DND-41 (cell line): Measurements from ENCODE around the gene UPF1.

Experiments used
- ATAC-seq: fragments of 200-7000 bp; cut with Tn5 transposase; 3 replicates; pipeline ENCODE4 v1.9.1; 2021; ENCODE audit warnings: low read depth; ENCODE audit not compliant: insufficient read depth
- DNase-seq: peaks from one replicate; pipeline ENCODE4 v3.0.0-alpha.2; 2020
- H2AFZ ChIP-seq: 2 replicates; pipeline ENCODE4 v1.6.0; 2012; ENCODE audit warnings: low read depth, low read length
- H3K27ac ChIP-seq: 2 replicates; pipeline ENCODE4 v1.5.1; 2012; ENCODE audit warnings: low read length, inconsistent platforms
- H3K27me3 ChIP-seq: fragments of 200-600 bp; sonication (generic); 2 replicates; pipeline ENCODE4 v1.6.0; 2012; ENCODE audit warnings: low read length, mild to moderate bottlenecking, inconsistent platforms; ENCODE audit not compliant: insufficient read depth, poor library complexity
- H3K36me3 ChIP-seq: 2 replicates; pipeline ENCODE4 v1.5.1; 2012; ENCODE audit warnings: low read length, inconsistent platforms; ENCODE audit not compliant: insufficient read depth
- H3K4me1 ChIP-seq: 2 replicates; pipeline ENCODE4 v1.5.1; 2012; ENCODE audit warnings: mild to moderate bottlenecking, low read length; ENCODE audit not compliant: insufficient read depth
- H3K4me2 ChIP-seq: 2 replicates; pipeline ENCODE4 v1.6.0; 2012; ENCODE audit warnings: mild to moderate bottlenecking, moderate library complexity, low read length, inconsistent platforms; ENCODE audit not compliant: insufficient read depth
- H3K4me3 ChIP-seq, 2 experiments: fragments of 200-600 bp in 1 of 2; shearing (Covaris generic) in 1 of 2; 2 replicates each; pipeline ENCODE4 v1.5.1; 2012 to 2016; ENCODE audit warnings: inconsistent platforms in 2 of 2, low read length in 2 of 2, mild to moderate bottlenecking in 2 of 2, low read depth in 1 of 2, moderate library complexity in 1 of 2
- H3K79me2 ChIP-seq: 2 replicates; pipeline ENCODE4 v1.6.0; 2012; ENCODE audit warnings: low read length, inconsistent platforms; ENCODE audit not compliant: insufficient read depth
- H3K9ac ChIP-seq: 2 replicates; pipeline ENCODE4 v1.6.0; 2012; ENCODE audit warnings: low read depth, mild to moderate bottlenecking, inconsistent platforms, low read length, moderate library complexity
- H3K9me3 ChIP-seq: 2 replicates; pipeline ENCODE4 v1.5.1; 2012; ENCODE audit warnings: low read length, moderate library complexity, mild to moderate bottlenecking, inconsistent platforms; ENCODE audit not compliant: insufficient read depth, severe bottlenecking
- H4K20me1 ChIP-seq: 2 replicates; pipeline ENCODE4 v1.6.0; 2012; ENCODE audit warnings: low read length; ENCODE audit not compliant: insufficient read depth
- CTCF ChIP-seq: IDR thresholded peaks from 2 replicates; pipeline ENCODE4 v1.5.1; 2012; ENCODE audit warnings: borderline replicate concordance, low read length, moderate library complexity, mild to moderate bottlenecking; ENCODE audit not compliant: poor library complexity, severe bottlenecking; ENCODE audit errors: extremely low read depth
- EZH2 ChIP-seq: IDR thresholded peaks from 3 replicates; pipeline ENCODE4 v1.6.1; 2012; ENCODE audit warnings: borderline replicate concordance, low read depth, mild to moderate bottlenecking, moderate library complexity, low read length, inconsistent platforms; ENCODE audit not compliant: severe bottlenecking

Gene UPF1

GRCh38 chr19:18883526-18884304, 52.0 kb downstream of the UPF1 start:
- DNase-seq, result no peak
- no peaks in the 10 kb centered on the region for H3K36me3 ChIP-seq

DNA sequence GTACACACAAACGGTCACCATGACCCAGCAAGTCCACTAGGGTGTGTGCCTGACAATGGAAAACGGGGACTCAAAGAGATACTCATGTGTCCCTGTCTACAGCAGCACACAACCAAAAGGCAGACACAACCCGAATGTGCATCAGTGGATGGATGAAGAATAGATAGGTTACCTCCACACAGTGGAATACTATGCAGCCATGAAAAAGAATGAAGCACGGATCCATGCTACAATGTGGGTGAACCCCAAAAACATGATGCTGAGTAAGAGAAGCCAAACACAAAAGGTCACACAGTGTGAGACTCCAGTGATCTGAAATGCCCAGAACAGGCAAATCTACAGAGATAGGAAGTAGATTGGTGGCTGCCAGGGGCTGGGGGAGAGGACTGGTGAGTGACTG, 55.2 kb downstream of the UPF1 start:
- Histone ChIP-seq H3K4me1 (no peaks in the 10 kb centered on the region), H3K27me3 (no peaks in the 10 kb centered on the region), H3K36me3 (no peaks in the 10 kb centered on the region), H2AFZ (no peak overlapping the region), H3K9me3 (no peaks in the 10 kb centered on the region), H3K27ac (no peak overlapping the region), H3K4me2 (no peak overlapping the region), H3K9ac (no peak overlapping the region), H3K4me3 (no peak overlapping the region), H3K79me2 (no peaks in the 10 kb centered on the region), H4K20me1 (no peaks in the 10 kb centered on the region)
- ATAC-seq, result no peak
- DNase-seq, result no peak
- TF ChIP-seq EZH2 (no peak), CTCF (no peak)

More at GRCh38 chr19:18883526-18884304, 52.0 kb downstream of the UPF1 start:
- H2AFZ ChIP-seq, result no peak overlapping the region
- H3K4me2 ChIP-seq, result no peak overlapping the region
- TF ChIP-seq EZH2 (no peak), CTCF (no peak)
- no peaks in the 10 kb centered on the region for H3K9me3 ChIP-seq
- ATAC-seq, result no peak
- no peak overlapping the region for H3K9ac ChIP-seq
- no peak overlapping the region for H3K27ac ChIP-seq
- peaks cover 3% of the 10 kb centered on the region; the same call in 1 of the 2 replicates for H4K20me1 ChIP-seq
- no peaks in the 10 kb centered on the region for H3K79me2 ChIP-seq
- H3K27me3 ChIP-seq, result no peaks in the 10 kb centered on the region
- H3K4me3 ChIP-seq, result no peak overlapping the region
- no peaks in the 10 kb centered on the region for H3K4me1 ChIP-seq

GRCh38 chr19:18889949-18890745, 58.4 kb downstream of the UPF1 start:
- TF ChIP-seq EZH2 (no peak), CTCF (no peak)
- no peak overlapping the region for H3K27ac ChIP-seq
- no peak for ATAC-seq

More at GRCh38 chr19:18889949-18890745, 58.4 kb downstream of the UPF1 start:
- Histone ChIP-seq H3K79me2 (no peaks in the 10 kb centered on the region), H3K4me2 (no peak overlapping the region), H2AFZ (no peak overlapping the region), H3K4me3 (no peak overlapping the region), H3K9ac (no peak overlapping the region), H3K36me3 (no peaks in the 10 kb centered on the region), H3K9me3 (no peaks in the 10 kb centered on the region), H4K20me1 (no peaks in the 10 kb centered on the region), H3K4me1 (no peaks in the 10 kb centered on the region), H3K27me3 (no peaks in the 10 kb centered on the region)
- no peak for DNase-seq
